ENCODE results near the gene SMIM14. TPM values are rescaled to one million over a fixed set of nuclear protein-coding genes. Genes with fewer than 3 reads are reported as not detected.

Gene SMIM14
- total RNA-seq, 1 experiment from 2014 or later = 32.3 TPM

DNA sequence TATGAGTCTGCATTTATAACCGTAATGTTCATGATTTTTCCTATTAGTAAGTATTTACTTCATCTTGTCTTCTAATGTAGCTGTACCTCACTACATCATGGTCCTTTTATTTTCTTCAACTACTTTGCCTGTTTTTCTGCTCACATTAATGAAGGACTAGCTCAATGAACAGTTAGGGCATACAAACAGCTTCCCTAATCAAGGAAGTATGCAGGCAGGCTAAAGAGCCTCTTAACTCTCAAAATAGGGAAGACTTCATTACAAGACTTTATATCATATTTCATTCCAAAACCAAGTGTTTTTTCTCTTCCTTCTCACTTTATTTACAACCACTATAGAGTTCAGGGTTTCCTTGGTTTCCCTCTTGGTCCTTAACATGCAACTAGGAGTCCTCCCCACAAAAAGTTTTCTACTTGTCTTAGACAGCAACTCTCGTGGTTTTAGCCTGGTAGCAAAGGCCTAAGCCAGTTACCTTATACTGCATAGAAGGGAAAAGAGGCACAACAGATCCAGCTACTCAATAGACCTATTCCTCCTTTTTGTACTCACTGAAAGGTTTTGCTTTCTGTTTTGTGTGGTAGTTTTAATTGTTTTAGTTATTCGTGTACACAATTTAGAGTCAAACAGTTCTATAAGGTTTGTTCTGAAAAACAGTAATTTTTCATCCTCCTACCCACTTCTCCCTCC lies 40.8 kb downstream of the SMIM14 start:
- Mint-ChIP-seq H3K27ac (no peak overlapping the region; the same call in 1 of the 2 replicates), H3K36me3 (peaks cover 21% of the 10 kb centered on the region), H3K4me1 (no peaks in the 10 kb centered on the region), H3K27me3 (ENCODE audit: low read depth) (no peaks in the 10 kb centered on the region), H3K4me3 (no peak overlapping the region), H3K9me3 (no peaks in the 10 kb centered on the region)
- ChIA-PET POLR2A (interaction anchor here (0.6 kb wide), 1 partner anchor 12 kb away, joined by 4 read pairs; no protein-coding TSS in a partner anchor), CTCF (interaction anchor here (0.6 kb wide), 1 partner anchor 350 kb away, joined by 3 read pairs; no protein-coding TSS in a partner anchor)
- ATAC-seq = no peak
- no peak for TF ChIP-seq NR2C2 (CRISPR knock-in tag; IDR thresholded peaks at IDR 0.05)
- no peak for TF ChIP-seq NFATC4 (CRISPR knock-in tag; IDR thresholded peaks at IDR 0.05)
- TF ChIP-seq KAT7 (CRISPR knock-in tag; IDR thresholded peaks at IDR 0.05; ENCODE audit: borderline replicate concordance) = no peak
- TF ChIP-seq, protein P1, sequence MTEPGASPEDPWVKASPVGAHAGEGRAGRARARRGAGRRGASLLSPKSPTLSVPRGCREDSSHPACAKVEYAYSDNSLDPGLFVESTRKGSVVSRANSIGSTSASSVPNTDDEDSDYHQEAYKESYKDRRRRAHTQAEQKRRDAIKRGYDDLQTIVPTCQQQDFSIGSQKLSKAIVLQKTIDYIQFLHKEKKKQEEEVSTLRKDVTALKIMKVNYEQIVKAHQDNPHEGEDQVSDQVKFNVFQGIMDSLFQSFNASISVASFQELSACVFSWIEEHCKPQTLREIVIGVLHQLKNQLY (CRISPR knock-in tag; IDR thresholded peaks at IDR 0.05) = no peak
- TF ChIP-seq, protein P2, sequence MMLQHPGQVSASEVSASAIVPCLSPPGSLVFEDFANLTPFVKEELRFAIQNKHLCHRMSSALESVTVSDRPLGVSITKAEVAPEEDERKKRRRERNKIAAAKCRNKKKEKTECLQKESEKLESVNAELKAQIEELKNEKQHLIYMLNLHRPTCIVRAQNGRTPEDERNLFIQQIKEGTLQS (CRISPR knock-in tag; conservative IDR thresholded peaks at IDR 0.05) = no peak
- no peak for DNase-seq (ENCODE audit: low spot score)

DNA sequence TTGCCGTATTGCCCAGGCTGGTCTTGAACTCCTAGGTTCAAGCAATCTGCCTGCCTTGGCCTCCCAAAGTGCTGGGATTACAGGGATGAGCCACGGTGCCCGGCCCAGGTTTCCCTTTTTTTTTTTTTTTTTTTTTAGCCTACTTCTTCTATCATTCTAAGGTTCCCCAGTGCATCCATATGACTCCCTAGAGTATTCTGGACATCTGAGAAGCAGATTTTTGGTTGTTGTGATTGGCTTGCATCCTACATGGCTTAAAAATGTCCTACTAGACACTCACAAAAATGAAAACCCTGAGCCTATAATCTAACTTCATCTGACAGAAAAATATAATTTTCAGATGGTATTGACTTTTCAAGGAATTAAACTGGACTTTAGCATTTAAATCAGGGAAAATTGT lies 41.7 kb downstream of the SMIM14 start:
- peaks cover 16% of the 10 kb centered on the region for H3K36me3 Mint-ChIP-seq
- DNase-seq (ENCODE audit: low spot score) (no peak), ATAC-seq (no peak)
- ChIA-PET CTCF (no interaction called here), POLR2A (no interaction called here)
- no peak overlapping the region for H3K27ac Mint-ChIP-seq
- H3K4me1 Mint-ChIP-seq = no peaks in the 10 kb centered on the region
- H3K9me3 Mint-ChIP-seq = no peaks in the 10 kb centered on the region
- no peak overlapping the region for H3K4me3 Mint-ChIP-seq
- TF ChIP-seq HMGA2 (CRISPR knock-in tag; IDR thresholded peaks at IDR 0.05) = no peak
- TF ChIP-seq, protein P3, sequence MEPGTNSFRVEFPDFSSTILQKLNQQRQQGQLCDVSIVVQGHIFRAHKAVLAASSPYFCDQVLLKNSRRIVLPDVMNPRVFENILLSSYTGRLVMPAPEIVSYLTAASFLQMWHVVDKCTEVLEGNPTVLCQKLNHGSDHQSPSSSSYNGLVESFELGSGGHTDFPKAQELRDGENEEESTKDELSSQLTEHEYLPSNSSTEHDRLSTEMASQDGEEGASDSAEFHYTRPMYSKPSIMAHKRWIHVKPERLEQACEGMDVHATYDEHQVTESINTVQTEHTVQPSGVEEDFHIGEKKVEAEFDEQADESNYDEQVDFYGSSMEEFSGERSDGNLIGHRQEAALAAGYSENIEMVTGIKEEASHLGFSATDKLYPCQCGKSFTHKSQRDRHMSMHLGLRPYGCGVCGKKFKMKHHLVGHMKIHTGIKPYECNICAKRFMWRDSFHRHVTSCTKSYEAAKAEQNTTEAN (CRISPR knock-in tag; IDR thresholded peaks at IDR 0.05) = no peak
- no peak for TF ChIP-seq SP1 (CRISPR knock-in tag; conservative IDR thresholded peaks at IDR 0.05)
- TF ChIP-seq ZNF396 (CRISPR knock-in tag; IDR thresholded peaks at IDR 0.05; ENCODE audit: borderline replicate concordance) = no peak
- TF ChIP-seq, protein P4, sequence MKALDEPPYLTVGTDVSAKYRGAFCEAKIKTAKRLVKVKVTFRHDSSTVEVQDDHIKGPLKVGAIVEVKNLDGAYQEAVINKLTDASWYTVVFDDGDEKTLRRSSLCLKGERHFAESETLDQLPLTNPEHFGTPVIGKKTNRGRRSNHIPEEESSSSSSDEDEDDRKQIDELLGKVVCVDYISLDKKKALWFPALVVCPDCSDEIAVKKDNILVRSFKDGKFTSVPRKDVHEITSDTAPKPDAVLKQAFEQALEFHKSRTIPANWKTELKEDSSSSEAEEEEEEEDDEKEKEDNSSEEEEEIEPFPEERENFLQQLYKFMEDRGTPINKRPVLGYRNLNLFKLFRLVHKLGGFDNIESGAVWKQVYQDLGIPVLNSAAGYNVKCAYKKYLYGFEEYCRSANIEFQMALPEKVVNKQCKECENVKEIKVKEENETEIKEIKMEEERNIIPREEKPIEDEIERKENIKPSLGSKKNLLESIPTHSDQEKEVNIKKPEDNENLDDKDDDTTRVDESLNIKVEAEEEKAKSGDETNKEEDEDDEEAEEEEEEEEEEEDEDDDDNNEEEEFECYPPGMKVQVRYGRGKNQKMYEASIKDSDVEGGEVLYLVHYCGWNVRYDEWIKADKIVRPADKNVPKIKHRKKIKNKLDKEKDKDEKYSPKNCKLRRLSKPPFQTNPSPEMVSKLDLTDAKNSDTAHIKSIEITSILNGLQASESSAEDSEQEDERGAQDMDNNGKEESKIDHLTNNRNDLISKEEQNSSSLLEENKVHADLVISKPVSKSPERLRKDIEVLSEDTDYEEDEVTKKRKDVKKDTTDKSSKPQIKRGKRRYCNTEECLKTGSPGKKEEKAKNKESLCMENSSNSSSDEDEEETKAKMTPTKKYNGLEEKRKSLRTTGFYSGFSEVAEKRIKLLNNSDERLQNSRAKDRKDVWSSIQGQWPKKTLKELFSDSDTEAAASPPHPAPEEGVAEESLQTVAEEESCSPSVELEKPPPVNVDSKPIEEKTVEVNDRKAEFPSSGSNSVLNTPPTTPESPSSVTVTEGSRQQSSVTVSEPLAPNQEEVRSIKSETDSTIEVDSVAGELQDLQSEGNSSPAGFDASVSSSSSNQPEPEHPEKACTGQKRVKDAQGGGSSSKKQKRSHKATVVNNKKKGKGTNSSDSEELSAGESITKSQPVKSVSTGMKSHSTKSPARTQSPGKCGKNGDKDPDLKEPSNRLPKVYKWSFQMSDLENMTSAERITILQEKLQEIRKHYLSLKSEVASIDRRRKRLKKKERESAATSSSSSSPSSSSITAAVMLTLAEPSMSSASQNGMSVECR (CRISPR knock-in tag; IDR thresholded peaks at IDR 0.05; ENCODE audit: borderline replicate concordance) = no peak
- TF ChIP-seq, protein P5, sequence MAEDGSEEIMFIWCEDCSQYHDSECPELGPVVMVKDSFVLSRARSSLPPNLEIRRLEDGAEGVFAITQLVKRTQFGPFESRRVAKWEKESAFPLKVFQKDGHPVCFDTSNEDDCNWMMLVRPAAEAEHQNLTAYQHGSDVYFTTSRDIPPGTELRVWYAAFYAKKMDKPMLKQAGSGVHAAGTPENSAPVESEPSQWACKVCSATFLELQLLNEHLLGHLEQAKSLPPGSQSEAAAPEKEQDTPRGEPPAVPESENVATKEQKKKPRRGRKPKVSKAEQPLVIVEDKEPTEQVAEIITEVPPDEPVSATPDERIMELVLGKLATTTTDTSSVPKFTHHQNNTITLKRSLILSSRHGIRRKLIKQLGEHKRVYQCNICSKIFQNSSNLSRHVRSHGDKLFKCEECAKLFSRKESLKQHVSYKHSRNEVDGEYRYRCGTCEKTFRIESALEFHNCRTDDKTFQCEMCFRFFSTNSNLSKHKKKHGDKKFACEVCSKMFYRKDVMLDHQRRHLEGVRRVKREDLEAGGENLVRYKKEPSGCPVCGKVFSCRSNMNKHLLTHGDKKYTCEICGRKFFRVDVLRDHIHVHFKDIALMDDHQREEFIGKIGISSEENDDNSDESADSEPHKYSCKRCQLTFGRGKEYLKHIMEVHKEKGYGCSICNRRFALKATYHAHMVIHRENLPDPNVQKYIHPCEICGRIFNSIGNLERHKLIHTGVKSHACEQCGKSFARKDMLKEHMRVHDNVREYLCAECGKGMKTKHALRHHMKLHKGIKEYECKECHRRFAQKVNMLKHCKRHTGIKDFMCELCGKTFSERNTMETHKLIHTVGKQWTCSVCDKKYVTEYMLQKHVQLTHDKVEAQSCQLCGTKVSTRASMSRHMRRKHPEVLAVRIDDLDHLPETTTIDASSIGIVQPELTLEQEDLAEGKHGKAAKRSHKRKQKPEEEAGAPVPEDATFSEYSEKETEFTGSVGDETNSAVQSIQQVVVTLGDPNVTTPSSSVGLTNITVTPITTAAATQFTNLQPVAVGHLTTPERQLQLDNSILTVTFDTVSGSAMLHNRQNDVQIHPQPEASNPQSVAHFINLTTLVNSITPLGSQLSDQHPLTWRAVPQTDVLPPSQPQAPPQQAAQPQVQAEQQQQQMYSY (CRISPR knock-in tag; IDR thresholded peaks at IDR 0.05) = no peak
- TF ChIP-seq RORB (CRISPR knock-in tag; IDR thresholded peaks at IDR 0.05) = no peak
- TF ChIP-seq, protein P6, sequence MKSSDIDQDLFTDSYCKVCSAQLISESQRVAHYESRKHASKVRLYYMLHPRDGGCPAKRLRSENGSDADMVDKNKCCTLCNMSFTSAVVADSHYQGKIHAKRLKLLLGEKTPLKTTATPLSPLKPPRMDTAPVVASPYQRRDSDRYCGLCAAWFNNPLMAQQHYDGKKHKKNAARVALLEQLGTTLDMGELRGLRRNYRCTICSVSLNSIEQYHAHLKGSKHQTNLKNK (CRISPR knock-in tag; IDR thresholded peaks at IDR 0.05) = no peak
- TF ChIP-seq MXD4 (CRISPR knock-in tag; IDR thresholded peaks at IDR 0.05; ENCODE audit: borderline replicate concordance) = no peak
- TF ChIP-seq, protein P7, sequence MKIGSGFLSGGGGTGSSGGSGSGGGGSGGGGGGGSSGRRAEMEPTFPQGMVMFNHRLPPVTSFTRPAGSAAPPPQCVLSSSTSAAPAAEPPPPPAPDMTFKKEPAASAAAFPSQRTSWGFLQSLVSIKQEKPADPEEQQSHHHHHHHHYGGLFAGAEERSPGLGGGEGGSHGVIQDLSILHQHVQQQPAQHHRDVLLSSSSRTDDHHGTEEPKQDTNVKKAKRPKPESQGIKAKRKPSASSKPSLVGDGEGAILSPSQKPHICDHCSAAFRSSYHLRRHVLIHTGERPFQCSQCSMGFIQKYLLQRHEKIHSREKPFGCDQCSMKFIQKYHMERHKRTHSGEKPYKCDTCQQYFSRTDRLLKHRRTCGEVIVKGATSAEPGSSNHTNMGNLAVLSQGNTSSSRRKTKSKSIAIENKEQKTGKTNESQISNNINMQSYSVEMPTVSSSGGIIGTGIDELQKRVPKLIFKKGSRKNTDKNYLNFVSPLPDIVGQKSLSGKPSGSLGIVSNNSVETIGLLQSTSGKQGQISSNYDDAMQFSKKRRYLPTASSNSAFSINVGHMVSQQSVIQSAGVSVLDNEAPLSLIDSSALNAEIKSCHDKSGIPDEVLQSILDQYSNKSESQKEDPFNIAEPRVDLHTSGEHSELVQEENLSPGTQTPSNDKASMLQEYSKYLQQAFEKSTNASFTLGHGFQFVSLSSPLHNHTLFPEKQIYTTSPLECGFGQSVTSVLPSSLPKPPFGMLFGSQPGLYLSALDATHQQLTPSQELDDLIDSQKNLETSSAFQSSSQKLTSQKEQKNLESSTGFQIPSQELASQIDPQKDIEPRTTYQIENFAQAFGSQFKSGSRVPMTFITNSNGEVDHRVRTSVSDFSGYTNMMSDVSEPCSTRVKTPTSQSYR (CRISPR knock-in tag; IDR thresholded peaks at IDR 0.05) = no peak
- TF ChIP-seq ZNF219 (CRISPR knock-in tag; IDR thresholded peaks at IDR 0.05; ENCODE audit: borderline replicate concordance) = no peak
- TF ChIP-seq CREB1 (CRISPR knock-in tag; IDR thresholded peaks at IDR 0.05) = no peak
- no peak for TF ChIP-seq ETV6 (CRISPR knock-in tag; IDR thresholded peaks at IDR 0.05)
- no peak for TF ChIP-seq ZNF671 (CRISPR knock-in tag; IDR thresholded peaks at IDR 0.05)
- no peak for TF ChIP-seq TEAD4 (CRISPR knock-in tag; IDR thresholded peaks at IDR 0.05)
- H3K27me3 Mint-ChIP-seq (ENCODE audit: low read depth) = no peaks in the 10 kb centered on the region

All from WTC11 (cell line).